Hematopoietic multipotent progenitor cell treated with erythropoietin and hydrocortisone succinate and interleukin-3 and kit ligand, for 6 days (in vitro differentiated cells): ENCODE results near the gene ZNF10.

Experiments used
- DNase-seq: peaks from one replicate; pipeline ENCODE4 v3.0.0-alpha.2; 2015

The ZNF10 gene

DNA sequence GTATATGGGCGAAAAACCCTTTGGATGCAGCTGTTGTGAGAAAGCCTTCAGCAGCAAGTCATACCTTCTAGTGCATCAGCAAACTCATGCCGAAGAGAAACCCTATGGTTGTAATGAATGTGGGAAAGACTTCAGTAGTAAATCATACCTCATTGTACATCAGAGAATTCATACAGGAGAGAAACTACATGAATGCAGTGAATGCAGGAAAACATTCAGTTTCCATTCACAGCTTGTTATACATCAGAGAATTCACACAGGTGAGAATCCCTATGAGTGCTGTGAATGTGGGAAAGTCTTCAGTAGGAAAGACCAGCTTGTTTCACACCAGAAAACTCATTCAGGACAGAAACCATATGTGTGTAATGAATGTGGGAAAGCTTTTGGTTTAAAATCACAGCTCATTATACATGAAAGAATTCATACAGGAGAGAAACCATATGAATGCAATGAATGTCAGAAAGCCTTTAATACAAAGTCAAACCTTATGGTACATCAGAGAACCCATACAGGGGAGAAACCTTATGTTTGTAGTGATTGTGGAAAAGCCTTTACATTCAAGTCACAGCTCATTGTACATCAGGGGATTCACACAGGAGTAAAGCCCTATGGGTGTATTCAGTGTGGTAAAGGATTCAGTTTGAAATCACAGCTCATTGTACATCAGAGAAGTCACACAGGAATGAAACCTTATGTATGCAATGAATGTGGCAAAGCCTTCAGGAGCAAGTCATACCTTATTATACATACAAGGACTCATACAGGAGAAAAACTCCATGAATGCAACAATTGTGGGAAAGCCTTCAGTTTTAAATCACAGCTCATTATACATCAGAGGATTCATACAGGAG is 72.3 kb downstream of the ZNF10 start:
- DNase-seq = peak; percentile 11

DNA sequence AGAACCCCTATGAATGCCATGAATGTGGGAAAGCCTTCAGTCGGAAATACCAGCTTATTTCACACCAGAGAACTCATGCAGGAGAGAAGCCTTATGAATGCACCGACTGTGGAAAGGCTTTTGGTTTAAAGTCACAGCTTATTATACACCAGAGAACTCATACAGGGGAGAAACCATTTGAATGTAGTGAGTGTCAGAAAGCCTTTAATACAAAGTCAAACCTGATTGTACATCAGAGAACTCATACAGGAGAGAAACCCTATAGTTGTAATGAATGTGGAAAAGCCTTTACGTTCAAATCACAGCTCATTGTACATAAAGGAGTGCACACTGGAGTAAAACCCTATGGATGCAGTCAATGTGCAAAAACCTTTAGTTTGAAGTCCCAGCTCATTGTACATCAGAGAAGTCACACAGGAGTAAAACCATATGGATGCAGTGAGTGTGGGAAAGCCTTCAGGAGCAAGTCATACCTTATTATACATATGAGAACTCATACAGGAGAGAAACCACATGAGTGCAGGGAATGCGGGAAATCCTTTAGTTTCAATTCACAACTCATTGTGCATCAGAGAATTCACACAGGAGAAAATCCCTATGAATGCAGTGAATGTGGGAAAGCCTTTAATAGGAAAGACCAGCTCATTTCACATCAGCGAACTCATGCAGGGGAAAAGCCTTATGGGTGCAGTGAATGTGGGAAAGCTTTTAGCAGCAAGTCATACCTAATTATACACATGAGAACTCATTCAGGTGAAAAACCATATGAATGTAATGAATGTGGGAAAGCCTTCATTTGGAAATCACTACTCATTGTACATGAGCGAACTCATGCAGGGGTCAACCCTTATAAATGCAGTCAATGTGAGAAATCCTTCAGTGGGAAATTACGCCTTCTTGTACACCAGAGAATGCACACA is 73.2 kb downstream of the ZNF10 start:
- peak; percentile 38 for DNase-seq

DNA sequence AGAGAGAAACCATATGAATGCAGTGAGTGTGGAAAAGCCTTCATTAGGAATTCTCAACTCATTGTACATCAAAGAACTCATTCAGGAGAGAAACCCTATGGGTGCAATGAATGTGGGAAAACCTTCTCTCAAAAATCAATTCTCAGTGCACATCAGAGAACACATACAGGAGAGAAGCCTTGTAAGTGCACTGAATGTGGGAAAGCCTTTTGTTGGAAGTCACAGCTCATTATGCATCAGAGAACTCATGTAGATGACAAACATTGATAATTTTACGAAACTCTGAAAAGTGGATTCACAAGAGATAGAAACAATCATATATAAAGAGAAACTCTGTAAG is 73.8 kb downstream of the ZNF10 start:
- no peak for DNase-seq

DNA sequence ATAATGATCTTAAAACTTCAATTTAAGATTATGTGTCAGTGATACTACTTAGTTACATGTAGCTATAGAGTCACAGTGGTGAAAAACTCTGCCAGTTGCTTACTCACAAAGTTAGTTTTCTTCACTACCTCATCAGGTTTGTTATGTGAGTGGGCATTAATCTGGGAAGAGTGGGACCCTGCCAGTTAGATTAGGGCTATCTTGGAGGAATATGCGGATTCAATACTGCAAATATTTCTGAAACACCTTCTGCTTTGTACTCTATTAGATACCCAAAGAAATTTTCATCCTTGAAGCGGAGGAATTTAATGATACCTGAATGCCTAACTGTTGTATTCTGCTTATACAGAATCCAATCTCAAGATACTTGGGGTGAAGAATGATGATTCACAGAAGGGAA is 76.0 kb downstream of the ZNF10 start:
- no peak for DNase-seq
